GM12891 (cell line): Measurements from ENCODE around the gene SMIM23.

Experiments used
- DNase-seq: peaks from one replicate; pipeline ENCODE4 v3.0.0; 2011; ENCODE audit warnings: low spot score; ENCODE audit not compliant: insufficient read length
- FAIRE-seq: peaks from 2 replicates; lab custom pipeline; 2011; peaks lifted over from hg19 to GRCh38; lab: Jason Lieb, UNC
- PAX5 ChIP-seq: IDR thresholded peaks from 2 replicates; pipeline ENCODE4 v1.6.1; 2011; ENCODE audit warnings: low read length, moderate library complexity, mild to moderate bottlenecking; ENCODE audit not compliant: insufficient read depth, severe bottlenecking
- POLR2A ChIP-seq: IDR thresholded peaks from 2 replicates; pipeline ENCODE4 v1.6.1; 2011; ENCODE audit warnings: low read depth, low read length, control low read depth
- POLR2AphosphoS5 ChIP-seq: IDR thresholded peaks from 2 replicates; pipeline ENCODE4 v1.6.1; 2011; ENCODE audit warnings: low read depth, low read length, control low read depth
- POU2F2 ChIP-seq: IDR thresholded peaks from 2 replicates; pipeline ENCODE4 v1.6.1; 2011; ENCODE audit warnings: low read depth, mild to moderate bottlenecking, control low read depth, low read length, moderate library complexity
- SPI1 ChIP-seq: IDR thresholded peaks from 2 replicates; pipeline ENCODE4 v1.6.1; 2011; ENCODE audit warnings: low read depth, low read length, control low read depth
- TAF1 ChIP-seq: IDR thresholded peaks from 2 replicates; pipeline ENCODE4 v1.6.1; 2011; ENCODE audit warnings: low read depth, low read length, control low read depth

SMIM23 gene

GRCh38 chr5:171808453-171808852 lies 22.8 kb downstream of the SMIM23 start:
- DNase-seq (no peak), FAIRE-seq (no peak)
- TF ChIP-seq PAX5 (no peak), POU2F2 (no peak), SPI1 (no peak), TAF1 (no peak), POLR2AphosphoS5 (no peak), POLR2A (no peak)

- FAIRE-seq (no peak), DNase-seq (no peak)
Observed at GRCh38 chr5:171808951-171809350, 23.3 kb downstream of the SMIM23 start.

GRCh38 chr5:171810227-171810626 lies 24.6 kb downstream of the SMIM23 start:
- DNase-seq (no peak), FAIRE-seq (no peak)
- TF ChIP-seq TAF1: no peak
- no peak for TF ChIP-seq SPI1
- TF ChIP-seq PAX5: no peak
- TF ChIP-seq POLR2AphosphoS5: no peak
- TF ChIP-seq POU2F2: no peak
- no peak for TF ChIP-seq POLR2A

More at GRCh38 chr5:171808951-171809350, 23.3 kb downstream of the SMIM23 start:
- TF ChIP-seq POLR2AphosphoS5 (no peak), POU2F2 (no peak), SPI1 (no peak), TAF1 (no peak)

GRCh38 chr5:171813270-171813669 lies 27.7 kb downstream of the SMIM23 start:
- DNase-seq: no peak
- no peak for TF ChIP-seq POLR2A
- no peak for TF ChIP-seq POLR2AphosphoS5
- no peak for TF ChIP-seq SPI1
- no peak for TF ChIP-seq PAX5
- no peak for TF ChIP-seq TAF1
- no peak for TF ChIP-seq POU2F2
- no peak for FAIRE-seq

- FAIRE-seq (no peak), DNase-seq (no peak)
- TF ChIP-seq POU2F2: no peak
- TF ChIP-seq SPI1: no peak
- no peak for TF ChIP-seq TAF1
- no peak for TF ChIP-seq PAX5
- TF ChIP-seq POLR2A: no peak
- no peak for TF ChIP-seq POLR2AphosphoS5
Observed at GRCh38 chr5:171813813-171814490, 28.3 kb downstream of the SMIM23 start.

- no peak for FAIRE-seq
- TF ChIP-seq POU2F2 (no peak), TAF1 (no peak), POLR2AphosphoS5 (no peak), POLR2A (no peak), SPI1 (no peak), PAX5 (no peak)
- DNase-seq: no peak
Observed at GRCh38 chr5:171816666-171817065, 31.0 kb downstream of the SMIM23 start.

GRCh38 chr5:171820561-171820960 lies 34.9 kb downstream of the SMIM23 start:
- FAIRE-seq (no peak), DNase-seq (no peak)
- TF ChIP-seq POLR2A (no peak), POLR2AphosphoS5 (no peak), POU2F2 (no peak), TAF1 (no peak), PAX5 (no peak), SPI1 (no peak)

- no peak for FAIRE-seq
- TF ChIP-seq TAF1 (no peak), SPI1 (no peak), PAX5 (no peak), POLR2A (no peak), POLR2AphosphoS5 (no peak), POU2F2 (no peak)
- DNase-seq: no peak
Observed at GRCh38 chr5:171821286-171821685, 35.7 kb downstream of the SMIM23 start.

- FAIRE-seq: no peak
- DNase-seq: no peak
- TF ChIP-seq PAX5 (no peak), POLR2A (no peak)
Observed at GRCh38 chr5:171823269-171823668, 37.7 kb downstream of the SMIM23 start.

- no peak for DNase-seq
- no peak for TF ChIP-seq POU2F2
- TF ChIP-seq PAX5: no peak
- TF ChIP-seq POLR2AphosphoS5: no peak
- TF ChIP-seq TAF1: no peak
- TF ChIP-seq SPI1: no peak
- no peak for TF ChIP-seq POLR2A
- FAIRE-seq: no peak
Observed at GRCh38 chr5:171825051-171825450, 39.4 kb downstream of the SMIM23 start.
